Uterus (tissue), 2 donors: ENCODE results near the gene CTCF.

ENCODE experiments used
- POLR2A ChIP-seq, 2 donors: fragments of 450-650 bp; IDR thresholded peaks; one replicate each; pipeline ENCODE4 v1.6.1; 2016; ENCODE audit warnings: antibody characterized with exemption in 2 of 2, mild to moderate bottlenecking in 1 of 2, moderate library complexity in 1 of 2
- TF ChIP-seq, protein P1 (sequence below), 4 experiments: fragments of 200-600 bp in 2 of 4; fragments of 450-650 bp in 2 of 4; sonication (generic) in 2 of 4; IDR thresholded peaks; one replicate each; pipeline ENCODE4 v1.5.1; 2016 to 2019; ENCODE audit warnings: antibody characterized with exemption in 4 of 4, mild to moderate bottlenecking in 2 of 4, moderate library complexity in 1 of 4

DNA sequence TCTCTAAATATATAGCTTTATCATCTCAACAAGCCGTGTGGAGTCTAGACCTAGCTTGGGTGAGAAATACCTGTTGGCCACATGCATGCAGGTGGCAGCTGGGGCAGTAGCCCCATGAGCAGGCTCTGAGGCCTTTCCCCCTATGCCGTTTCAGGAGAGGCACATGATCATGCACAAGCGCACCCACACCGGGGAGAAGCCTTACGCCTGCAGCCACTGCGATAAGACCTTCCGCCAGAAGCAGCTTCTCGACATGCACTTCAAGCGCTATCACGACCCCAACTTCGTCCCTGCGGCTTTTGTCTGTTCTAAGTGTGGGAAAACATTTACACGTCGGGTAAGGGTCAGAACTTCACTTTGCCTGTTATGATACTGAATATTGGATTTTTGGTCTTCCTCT, 65.9 kb downstream of the CTCF start:
- TF ChIP-seq, protein P1, sequence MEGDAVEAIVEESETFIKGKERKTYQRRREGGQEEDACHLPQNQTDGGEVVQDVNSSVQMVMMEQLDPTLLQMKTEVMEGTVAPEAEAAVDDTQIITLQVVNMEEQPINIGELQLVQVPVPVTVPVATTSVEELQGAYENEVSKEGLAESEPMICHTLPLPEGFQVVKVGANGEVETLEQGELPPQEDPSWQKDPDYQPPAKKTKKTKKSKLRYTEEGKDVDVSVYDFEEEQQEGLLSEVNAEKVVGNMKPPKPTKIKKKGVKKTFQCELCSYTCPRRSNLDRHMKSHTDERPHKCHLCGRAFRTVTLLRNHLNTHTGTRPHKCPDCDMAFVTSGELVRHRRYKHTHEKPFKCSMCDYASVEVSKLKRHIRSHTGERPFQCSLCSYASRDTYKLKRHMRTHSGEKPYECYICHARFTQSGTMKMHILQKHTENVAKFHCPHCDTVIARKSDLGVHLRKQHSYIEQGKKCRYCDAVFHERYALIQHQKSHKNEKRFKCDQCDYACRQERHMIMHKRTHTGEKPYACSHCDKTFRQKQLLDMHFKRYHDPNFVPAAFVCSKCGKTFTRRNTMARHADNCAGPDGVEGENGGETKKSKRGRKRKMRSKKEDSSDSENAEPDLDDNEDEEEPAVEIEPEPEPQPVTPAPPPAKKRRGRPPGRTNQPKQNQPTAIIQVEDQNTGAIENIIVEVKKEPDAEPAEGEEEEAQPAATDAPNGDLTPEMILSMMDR (IDR thresholded peaks at IDR 0.05): no peak
- TF ChIP-seq POLR2A (IDR thresholded peaks at IDR 0.05): no peak
